Endothelial cell of umbilical vein (primary cell): ENCODE results near the gene DNAJC7. TPM values are rescaled to one million over a fixed set of nuclear protein-coding genes. Genes with fewer than 3 reads are reported as not detected.

Experiments used
- BruUV-seq: library from RNA; stranded (reverse); fragments of 400-500 nt; replicated peaks from 2 replicates; lab custom pipeline; 2021; lab: Mats Ljungman, UMichigan
- CTCF ChIA-PET: fragments of 300-600, 350-600 bp; sonication (Branson Sonifier 250); formaldehyde crosslinking; loops from one replicate; lab custom pipeline; 2021; ENCODE audit warnings: antibody characterized with exemption, inconsistent platforms; lab: Charles Lee
- POLR2A ChIA-PET: fragments of 300-600, 350-600 bp; sonication (Branson Sonifier 250); formaldehyde crosslinking; loops from one replicate; lab custom pipeline; 2021; ENCODE audit warnings: antibody characterized with exemption, inconsistent platforms; lab: Charles Lee
- DNase-seq: peaks from one replicate; pipeline ENCODE4 v3.0.0-alpha.2; 2011; ENCODE audit warnings: low read depth, low spot score
- FAIRE-seq: peaks from 2 replicates; lab custom pipeline; 2011; peaks lifted over from hg19 to GRCh38; lab: Jason Lieb, UNC
- H2AFZ ChIP-seq: 2 replicates; pipeline ENCODE4 v1.6.0; 2012; ENCODE audit warnings: low read depth, low read length, control low read depth, inconsistent platforms
- H3K27ac ChIP-seq: 2 replicates; pipeline ENCODE4 v1.5.1; 2011; ENCODE audit warnings: low read depth, mild to moderate bottlenecking, control low read depth, low read length, moderate library complexity; ENCODE audit not compliant: insufficient read depth
- H3K27me3 ChIP-seq, 2 experiments: 2 replicates each; pipeline versions ENCODE4 v1.6.0 to v1.6.1; 2011; ENCODE audit warnings: low read length in 2 of 2, mixed read lengths in 1 of 2; ENCODE audit not compliant: control insufficient read depth in 2 of 2, insufficient read depth in 2 of 2
- H3K36me3 ChIP-seq, 2 experiments: 2 replicates in 1 of 2; 3 replicates in 1 of 2; pipeline ENCODE4 v1.5.1; 2011; ENCODE audit warnings: low read length in 2 of 2, mild to moderate bottlenecking in 1 of 2, moderate library complexity in 1 of 2; ENCODE audit not compliant: control insufficient read depth in 2 of 2, insufficient read depth in 2 of 2; ENCODE audit errors: extremely low read depth in 1 of 2
- H3K4me1 ChIP-seq: 3 replicates; pipeline ENCODE4 v1.5.1; 2011; ENCODE audit warnings: mild to moderate bottlenecking, low read length; ENCODE audit not compliant: control insufficient read depth, insufficient read depth; ENCODE audit errors: extremely low read depth
- H3K4me2 ChIP-seq: 2 replicates; pipeline ENCODE4 v1.6.1; 2011; ENCODE audit warnings: low read length, control low read depth, mixed read lengths; ENCODE audit not compliant: insufficient read depth
- H3K4me3 ChIP-seq, 3 experiments: fragments of 200-600 bp in 1 of 3; sonication (generic), shearing (Covaris generic) in 1 of 3; replicated peaks in 1 of 3; 2 replicates each; pipeline ENCODE4 v1.5.1; 2011 to 2016; ENCODE audit warnings: control low read depth in 3 of 3, low read length in 3 of 3, mild to moderate bottlenecking in 2 of 3, inconsistent platforms in 1 of 3, low read depth in 1 of 3, moderate library complexity in 1 of 3; ENCODE audit not compliant: insufficient read depth in 1 of 3
- H3K79me2 ChIP-seq: 2 replicates; pipeline ENCODE4 v1.6.0; 2012; ENCODE audit warnings: low read length, inconsistent platforms; ENCODE audit not compliant: control insufficient read depth, insufficient read depth
- H3K9ac ChIP-seq: replicated peaks from 2 replicates; pipeline ENCODE3; 2011; ENCODE audit warnings: low read length, control low read depth; ENCODE audit not compliant: insufficient read depth; ENCODE audit errors: extremely low read depth
- H3K9me1 ChIP-seq: replicated peaks from 3 replicates; pipeline ENCODE4 v1.6.0; 2011; ENCODE audit warnings: mild to moderate bottlenecking, low read length; ENCODE audit not compliant: control insufficient read depth, insufficient read depth; ENCODE audit errors: extremely low read depth
- H3K9me3 ChIP-seq: replicated peaks from 2 replicates; pipeline ENCODE4 v1.5.1; 2012; ENCODE audit warnings: low read length, inconsistent platforms; ENCODE audit not compliant: control insufficient read depth, insufficient read depth
- H4K20me1 ChIP-seq: replicated peaks from 2 replicates; pipeline ENCODE3; 2011; ENCODE audit warnings: mild to moderate bottlenecking, low read length; ENCODE audit not compliant: control insufficient read depth, insufficient read depth; ENCODE audit errors: extremely low read depth
- EZH2 ChIP-seq: IDR thresholded peaks from 2 replicates; pipeline ENCODE4 v1.6.1; 2012; ENCODE audit warnings: borderline replicate concordance, low read depth, mild to moderate bottlenecking, moderate library complexity, low read length, inconsistent platforms; ENCODE audit not compliant: severe bottlenecking
- FOS ChIP-seq: IDR thresholded peaks from 2 replicates; pipeline ENCODE4 v1.6.1; 2011; ENCODE audit warnings: mild to moderate bottlenecking, low read length, moderate library complexity, borderline replicate concordance; ENCODE audit not compliant: insufficient read depth
- GATA2 ChIP-seq: IDR thresholded peaks from 2 replicates; pipeline ENCODE4 v1.7.0; 2011; ENCODE audit warnings: low read depth, mild to moderate bottlenecking, moderate library complexity, mixed read lengths, low read length; ENCODE audit not compliant: insufficient read length, insufficient read depth
- JUN ChIP-seq: IDR thresholded peaks from 2 replicates; pipeline ENCODE4 v1.6.1; 2011; ENCODE audit warnings: borderline replicate concordance, low read depth; ENCODE audit not compliant: insufficient read length, insufficient read depth
- POLR2A ChIP-seq: IDR thresholded peaks from 2 replicates; pipeline ENCODE4 v1.6.1; 2012; ENCODE audit warnings: low read depth, mild to moderate bottlenecking, control low read depth, low read length
- dilution Hi-C: fragments of 300-500 bp; cut with MboI; formaldehyde crosslinking; loops from one replicate; pipeline ENCODE4 v1.15.0; 2019; ENCODE audit warnings: low sequenced_read_pairs; ENCODE audit not compliant: extremely low pct_ligation_motif_present
- intact Hi-C: fragments of 100-400 bp; cut with micrococcal nuclease; formaldehyde crosslinking; loops from one replicate; pipeline ENCODE4 v1.10.0; 2022
- polyA plus RNA-seq, 4 experiments: library from polyadenylated mRNA; depleted of rRNA in 3 of 4; stranded (reverse) in 3 of 4; unstranded in 1 of 4; fragments of >200 nt; gene quantifications; 2 replicates each; pipeline versions ENCODE4 v1.2.1 to v1.2.3, GENCODE V29; 2011 to 2012; ENCODE audit warnings: missing spikeins in 1 of 4
- total RNA-seq: library from RNA; stranded (reverse); gene quantifications from 2 replicates; pipeline ENCODE4 v1.2.3, GENCODE V29; 2021
- TF ChIP-seq, protein P1 (sequence below): IDR thresholded peaks from 2 replicates; pipeline ENCODE4 v1.6.1; 2011; ENCODE audit not compliant: insufficient read depth, insufficient read length
- TF ChIP-seq, protein P2 (sequence below), 2 donors: IDR thresholded peaks; 1 replicate in 1 of 2; 2 replicates in 1 of 2; pipeline ENCODE4 v1.5.1; 2011; ENCODE audit warnings: low read length in 2 of 2, mild to moderate bottlenecking in 2 of 2, moderate library complexity in 2 of 2, control low read depth in 1 of 2, inconsistent platforms in 1 of 2, low read depth in 1 of 2; ENCODE audit not compliant: insufficient read depth in 1 of 2; ENCODE audit errors: extremely low read depth in 1 of 2

DNAJC7 gene
- total and polyA plus RNA-seq, 2 donors (not counting 3 experiments of a cell fraction or from before 2014, with no cell fraction given) = 19.8 to 111 TPM

DNA sequence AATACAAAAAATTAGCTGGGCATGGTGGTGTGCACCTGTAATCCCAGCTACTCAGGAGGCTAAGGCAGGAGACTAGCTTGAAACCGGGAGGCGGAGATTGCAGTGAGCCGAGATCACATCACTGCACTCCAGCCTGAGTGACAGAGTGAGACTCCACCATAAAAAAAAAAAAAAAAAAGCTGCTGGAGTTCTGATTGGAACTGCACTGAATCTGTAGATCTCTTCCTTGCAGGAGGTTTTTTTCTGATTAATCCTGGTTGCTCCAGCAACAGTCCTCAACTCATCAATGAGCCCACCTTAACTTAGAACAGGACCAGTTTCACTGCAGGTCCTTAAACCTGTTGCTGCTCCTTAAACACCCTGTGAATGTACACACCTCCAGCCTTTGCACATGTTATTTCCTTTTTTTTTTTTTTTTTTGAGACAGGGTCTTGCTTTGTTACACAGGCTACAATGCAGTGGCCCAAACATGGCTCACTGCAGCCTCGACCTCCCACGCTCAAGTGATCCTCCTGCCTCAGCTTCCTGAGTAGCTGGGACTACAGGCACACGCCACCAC lies 88.5 kb downstream of the DNAJC7 start:
- peak overlapping the region; percentile 7 for H2AFZ ChIP-seq
- ChIA-PET CTCF (interaction anchor here (0.6 to 3.3 kb wide), 2 partner anchors 31 to 1187 kb away, joined by 3 to 28 read pairs; no protein-coding TSS in a partner anchor), POLR2A (interaction anchor here (0.6 to 1.5 kb wide), 2 partner anchors 11 to 1505 kb away, joined by 4 to 6 read pairs; no protein-coding TSS in a partner anchor)
- H3K27ac ChIP-seq = no peak overlapping the region
- no TSS peak for BruUV-seq
- DNase-seq (no peak), FAIRE-seq (no peak)
- intact Hi-C loops (no loop called here), dilution Hi-C loops (no loop called here)
- H4K20me1 ChIP-seq = no peaks in the 10 kb centered on the region
- H3K4me1 ChIP-seq = peaks cover 8% of the 10 kb centered on the region
- no peaks in the 10 kb centered on the region for H3K9me3 ChIP-seq
- no peak overlapping the region for H3K9ac ChIP-seq
- H3K9me1 ChIP-seq = no peaks in the 10 kb centered on the region
- no peaks in the 10 kb centered on the region for H3K79me2 ChIP-seq
- no peaks in the 10 kb centered on the region for H3K36me3 ChIP-seq
- no peak overlapping the region for H3K4me2 ChIP-seq
- H3K27me3 ChIP-seq = peaks cover 0 to 3% of the 10 kb centered on the region in 2 experiments
- TF ChIP-seq, protein P1, sequence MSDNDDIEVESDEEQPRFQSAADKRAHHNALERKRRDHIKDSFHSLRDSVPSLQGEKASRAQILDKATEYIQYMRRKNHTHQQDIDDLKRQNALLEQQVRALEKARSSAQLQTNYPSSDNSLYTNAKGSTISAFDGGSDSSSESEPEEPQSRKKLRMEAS = no peak
- TF ChIP-seq GATA2 = no peak
- no peak for TF ChIP-seq FOS
- TF ChIP-seq POLR2A = no peak
- TF ChIP-seq EZH2 = no peak
- TF ChIP-seq, protein P2, sequence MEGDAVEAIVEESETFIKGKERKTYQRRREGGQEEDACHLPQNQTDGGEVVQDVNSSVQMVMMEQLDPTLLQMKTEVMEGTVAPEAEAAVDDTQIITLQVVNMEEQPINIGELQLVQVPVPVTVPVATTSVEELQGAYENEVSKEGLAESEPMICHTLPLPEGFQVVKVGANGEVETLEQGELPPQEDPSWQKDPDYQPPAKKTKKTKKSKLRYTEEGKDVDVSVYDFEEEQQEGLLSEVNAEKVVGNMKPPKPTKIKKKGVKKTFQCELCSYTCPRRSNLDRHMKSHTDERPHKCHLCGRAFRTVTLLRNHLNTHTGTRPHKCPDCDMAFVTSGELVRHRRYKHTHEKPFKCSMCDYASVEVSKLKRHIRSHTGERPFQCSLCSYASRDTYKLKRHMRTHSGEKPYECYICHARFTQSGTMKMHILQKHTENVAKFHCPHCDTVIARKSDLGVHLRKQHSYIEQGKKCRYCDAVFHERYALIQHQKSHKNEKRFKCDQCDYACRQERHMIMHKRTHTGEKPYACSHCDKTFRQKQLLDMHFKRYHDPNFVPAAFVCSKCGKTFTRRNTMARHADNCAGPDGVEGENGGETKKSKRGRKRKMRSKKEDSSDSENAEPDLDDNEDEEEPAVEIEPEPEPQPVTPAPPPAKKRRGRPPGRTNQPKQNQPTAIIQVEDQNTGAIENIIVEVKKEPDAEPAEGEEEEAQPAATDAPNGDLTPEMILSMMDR (IDR thresholded peaks at IDR 0.05; ENCODE audit: extremely low read depth in 1 of 2, insufficient read depth in 1 of 2, low read depth in 1 of 2, low read length in 2 of 2) = no peak
- TF ChIP-seq JUN = no peak
- no peak overlapping the region for H3K4me3 ChIP-seq

Other genes with a start within 250 kb of the DNAJC7 start
- gene JUP, start 230.7 kb downstream of the DNAJC7 start, total RNA-seq = 170 and 171 TPM in 2 replicates
- gene JUP, start 230.7 kb downstream of the DNAJC7 start, polyA plus RNA-seq = 98.0 and 100 TPM in 2 replicates
- gene P3H4, start 205.5 kb downstream of the DNAJC7 start, total RNA-seq = 37.1 and 39.2 TPM in 2 replicates
- 57.3 and 58.3 TPM in 2 replicates for gene P3H4, start 205.5 kb downstream of the DNAJC7 start, polyA plus RNA-seq
- 163 and 168 TPM in 2 replicates for gene FKBP10, start 204.4 kb downstream of the DNAJC7 start, total RNA-seq
- gene FKBP10, start 204.4 kb downstream of the DNAJC7 start, polyA plus RNA-seq = 377 and 431 TPM in 2 replicates
- gene NT5C3B, start 181.2 kb downstream of the DNAJC7 start, total RNA-seq = 57.4 and 67.3 TPM in 2 replicates
- gene NT5C3B, start 181.2 kb downstream of the DNAJC7 start, polyA plus RNA-seq = 75.5 and 92.5 TPM in 2 replicates
- not detected in 2 replicates for gene KLHL10, start 179.6 kb downstream of the DNAJC7 start, total RNA-seq
- 0.10 TPM in 1 of 2 replicates, not detected in the other for gene KLHL10, start 179.6 kb downstream of the DNAJC7 start, polyA plus RNA-seq
- 11.0 and 12.6 TPM in 2 replicates for gene KLHL11, start 152.0 kb downstream of the DNAJC7 start, total RNA-seq
- gene KLHL11, start 152.0 kb downstream of the DNAJC7 start, polyA plus RNA-seq = 2.9 and 3.1 TPM in 2 replicates
- 324 and 329 TPM in 2 replicates for gene ACLY, start 98.5 kb downstream of the DNAJC7 start, total RNA-seq
- 174 and 176 TPM in 2 replicates for gene ACLY, start 98.5 kb downstream of the DNAJC7 start, polyA plus RNA-seq
- 0.60 and 1.0 TPM in 2 replicates for gene ODAD4, start 86.8 kb downstream of the DNAJC7 start, total RNA-seq
- gene ODAD4, start 86.8 kb downstream of the DNAJC7 start, polyA plus RNA-seq = 0.19 TPM in 1 of 2 replicates, not detected in the other
- gene CNP, start 50.6 kb downstream of the DNAJC7 start, total RNA-seq = 84.9 and 88.3 TPM in 2 replicates
- 48.6 and 49.4 TPM in 2 replicates for gene CNP, start 50.6 kb downstream of the DNAJC7 start, polyA plus RNA-seq
- gene NKIRAS2, start 2.7 kb upstream of the DNAJC7 start, total RNA-seq = 57.3 and 60.4 TPM in 2 replicates
- 87.6 and 96.9 TPM in 2 replicates for gene NKIRAS2, start 2.7 kb upstream of the DNAJC7 start, polyA plus RNA-seq
- gene C17orf113, start 33.2 kb upstream of the DNAJC7 start, total RNA-seq = 0.18 and 0.20 TPM in 2 replicates
- gene C17orf113, start 33.2 kb upstream of the DNAJC7 start, polyA plus RNA-seq = 0.19 and 0.30 TPM in 2 replicates
- gene ZNF385C, start 81.0 kb upstream of the DNAJC7 start, total RNA-seq = not detected in 2 replicates
- gene ZNF385C, start 81.0 kb upstream of the DNAJC7 start, polyA plus RNA-seq = 0.07 TPM in 1 of 2 replicates, not detected in the other
- 3.1 and 6.4 TPM in 2 replicates for gene DHX58, start 95.3 kb upstream of the DNAJC7 start, total RNA-seq
- gene DHX58, start 95.3 kb upstream of the DNAJC7 start, polyA plus RNA-seq = 9.0 and 12.7 TPM in 2 replicates
- 31.3 and 33.4 TPM in 2 replicates for gene KAT2A, start 103.9 kb upstream of the DNAJC7 start, total RNA-seq
- gene KAT2A, start 103.9 kb upstream of the DNAJC7 start, polyA plus RNA-seq = 32.4 and 32.9 TPM in 2 replicates
- not detected in 2 replicates for gene HSPB9, start 105.4 kb upstream of the DNAJC7 start, total RNA-seq
- 0.03 TPM in 1 of 2 replicates, not detected in the other for gene HSPB9, start 105.4 kb upstream of the DNAJC7 start, polyA plus RNA-seq
- gene RAB5C, start 137.6 kb upstream of the DNAJC7 start, total RNA-seq = 188 and 210 TPM in 2 replicates
- gene RAB5C, start 137.6 kb upstream of the DNAJC7 start, polyA plus RNA-seq = 357 and 408 TPM in 2 replicates
- 0.11 TPM in 1 of 2 replicates, not detected in the other for gene KCNH4, start 163.7 kb upstream of the DNAJC7 start, total RNA-seq
- gene KCNH4, start 163.7 kb upstream of the DNAJC7 start, polyA plus RNA-seq = 0.06 and 0.11 TPM in 2 replicates
- gene HCRT, start 168.0 kb upstream of the DNAJC7 start, total RNA-seq = not detected in 2 replicates
- not detected in 2 replicates for gene HCRT, start 168.0 kb upstream of the DNAJC7 start, polyA plus RNA-seq
- 9.8 TPM in 2 replicates for gene GHDC, start 177.1 kb upstream of the DNAJC7 start, total RNA-seq
- 11.2 and 15.8 TPM in 2 replicates for gene GHDC, start 177.1 kb upstream of the DNAJC7 start, polyA plus RNA-seq